ENCODE measurements around the gene ZNF407.

ZNF407 gene

DNA sequence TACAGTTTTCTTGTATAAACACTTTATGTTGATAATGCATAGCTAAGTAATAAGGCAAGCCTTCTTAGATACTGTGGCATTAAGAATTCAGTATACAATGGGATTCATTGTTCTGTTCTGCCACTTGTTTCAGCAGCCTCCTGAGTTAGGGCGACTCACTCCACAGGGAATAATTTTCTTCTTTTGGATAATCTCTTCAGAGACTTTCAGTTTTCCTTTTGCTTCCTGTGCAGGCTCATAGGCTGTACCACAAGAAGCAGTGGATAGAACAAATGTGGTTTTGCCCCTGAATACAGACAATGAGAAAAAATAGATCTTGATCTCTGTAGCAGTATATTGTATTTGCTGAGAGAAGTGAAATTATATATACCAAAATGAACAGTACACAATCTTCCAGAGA, 298.0 kb downstream of the ZNF407 start:
- Histone ChIP-seq H3K9me3 (ENCODE audit: insufficient read depth, low read length) (no peaks in the 10 kb centered on the region), H3K9ac (ENCODE audit: insufficient read length, low read depth) (no peak overlapping the region), H3K4me1 (ENCODE audit: insufficient read depth, insufficient read length) (no peaks in the 10 kb centered on the region), H3K36me3 (ENCODE audit: insufficient read depth, insufficient read length, low read length) (no peaks in the 10 kb centered on the region), H3K4me3 (ENCODE audit: insufficient read length, low read depth) (no peak overlapping the region), H3K27me3 (ENCODE audit: insufficient read depth, insufficient read length) (no peaks in the 10 kb centered on the region)
- TF ChIP-seq YY1 (IDR thresholded peaks at IDR 0.05; ENCODE audit: insufficient read depth, insufficient read length): no peak
- no peak for TF ChIP-seq ZNF274 (IDR thresholded peaks at IDR 0.05; ENCODE audit: low read depth, low read length)
- TF ChIP-seq SUZ12 (IDR thresholded peaks at IDR 0.05; ENCODE audit: extremely low read depth, insufficient read depth, insufficient read length): no peak
- DNase-seq (ENCODE audit: low read depth, low spot score): no peak

DNA sequence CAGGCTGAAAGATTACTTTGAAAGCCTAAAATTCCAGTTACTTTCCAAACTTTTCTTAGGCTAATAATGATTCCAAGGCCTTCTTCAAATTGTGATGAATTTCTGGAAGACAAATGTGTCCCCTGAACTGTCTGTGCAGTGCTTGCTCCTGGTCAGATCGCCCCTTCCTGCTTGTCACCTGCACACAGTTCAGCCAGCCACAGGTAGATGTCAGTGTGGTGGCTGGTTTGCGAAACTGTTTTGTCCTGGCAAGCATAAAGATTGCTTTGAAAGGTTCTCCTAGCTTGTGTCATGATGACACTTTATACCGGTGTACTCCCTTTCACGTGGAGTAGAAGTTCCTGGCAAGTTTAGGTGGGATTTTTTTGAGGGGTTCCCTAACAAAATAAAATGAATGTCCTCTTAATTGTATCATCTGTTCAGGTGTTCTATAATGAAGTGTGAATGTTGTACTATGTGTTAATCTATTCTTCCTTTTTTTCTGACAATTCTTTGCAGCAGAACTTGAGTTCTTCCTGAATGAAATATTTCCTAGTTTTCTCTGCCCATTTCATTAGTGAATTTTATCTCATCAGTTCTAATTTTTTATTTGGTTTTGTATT, 298.8 kb downstream of the ZNF407 start:
- Histone ChIP-seq H3K27me3 (ENCODE audit: insufficient read depth, insufficient read length) (no peaks in the 10 kb centered on the region), H3K36me3 (ENCODE audit: insufficient read depth, insufficient read length, low read length) (no peaks in the 10 kb centered on the region), H3K9me3 (ENCODE audit: insufficient read depth, low read length) (no peaks in the 10 kb centered on the region), H3K4me1 (ENCODE audit: insufficient read depth, insufficient read length) (no peaks in the 10 kb centered on the region), H3K9ac (ENCODE audit: insufficient read length, low read depth) (no peak overlapping the region), H3K4me3 (ENCODE audit: insufficient read length, low read depth) (no peak overlapping the region)
- DNase-seq (ENCODE audit: low read depth, low spot score): peak; percentile 16
- TF ChIP-seq YY1 (IDR thresholded peaks at IDR 0.05; ENCODE audit: insufficient read depth, insufficient read length) (no peak), SUZ12 (IDR thresholded peaks at IDR 0.05; ENCODE audit: extremely low read depth, insufficient read depth, insufficient read length) (no peak), ZNF274 (IDR thresholded peaks at IDR 0.05; ENCODE audit: low read depth, low read length) (no peak)

DNA sequence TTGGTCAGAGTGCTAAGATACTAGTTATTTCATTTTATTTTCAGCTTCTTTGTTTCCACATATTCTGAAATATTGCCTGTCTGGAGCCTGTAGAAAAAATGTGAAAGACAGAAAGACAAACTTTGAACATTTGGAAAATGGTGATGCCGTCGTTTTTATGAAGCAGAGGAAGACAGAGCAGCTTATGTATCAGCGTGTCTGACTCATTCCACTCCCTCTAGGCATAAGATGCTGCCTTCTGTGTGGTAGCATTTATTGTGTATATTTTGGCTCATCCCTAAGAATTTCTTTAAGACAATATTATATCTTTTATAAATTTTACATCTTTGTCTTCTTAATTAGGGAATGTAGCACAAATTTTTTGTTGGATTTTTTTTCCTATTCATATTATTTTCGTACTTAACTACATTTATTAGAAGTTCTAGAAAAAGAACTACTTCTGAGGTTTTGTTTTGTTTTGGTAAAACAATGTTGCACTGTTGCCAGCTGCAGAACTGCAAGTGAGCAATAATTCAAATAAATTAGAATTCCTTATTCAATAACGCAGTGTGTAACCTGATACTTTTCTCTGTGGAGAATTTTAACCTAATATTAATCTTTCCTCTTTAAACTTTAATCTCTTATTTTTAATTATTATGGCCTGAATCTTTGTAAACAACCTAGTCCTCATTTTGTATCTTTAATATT, 300.4 kb downstream of the ZNF407 start:
- Histone ChIP-seq H3K4me3 (ENCODE audit: insufficient read length, low read depth) (no peak overlapping the region), H3K27me3 (ENCODE audit: insufficient read depth, insufficient read length) (no peaks in the 10 kb centered on the region)
- DNase-seq (ENCODE audit: low read depth, low spot score): no peak

DNA sequence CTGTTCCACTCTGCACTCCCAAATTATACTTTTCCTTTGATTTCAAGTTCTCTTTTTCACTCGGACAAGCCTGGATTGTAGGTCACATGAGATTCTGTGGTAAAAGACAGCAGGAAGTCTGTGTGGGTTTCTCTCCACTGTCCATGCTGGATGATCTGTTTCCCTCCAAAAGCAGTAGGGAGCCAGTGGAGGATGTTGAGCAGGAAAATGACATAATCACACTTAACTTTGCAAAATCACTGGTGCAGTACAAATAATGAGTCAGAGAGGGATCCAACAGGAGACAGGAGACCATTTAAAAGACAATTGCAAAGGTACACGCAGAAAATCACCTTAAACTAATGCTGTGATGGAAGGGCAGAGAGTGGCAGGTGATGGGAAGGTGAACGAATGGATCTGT, 301.3 kb downstream of the ZNF407 start:
- Histone ChIP-seq H3K9me3 (ENCODE audit: insufficient read depth, low read length) (no peaks in the 10 kb centered on the region), H3K4me1 (ENCODE audit: insufficient read depth, insufficient read length) (no peaks in the 10 kb centered on the region), H3K27me3 (ENCODE audit: insufficient read depth, insufficient read length) (no peaks in the 10 kb centered on the region), H3K9ac (ENCODE audit: insufficient read length, low read depth) (no peak overlapping the region), H3K4me3 (ENCODE audit: insufficient read length, low read depth) (no peak overlapping the region), H3K36me3 (ENCODE audit: insufficient read depth, insufficient read length, low read length) (no peaks in the 10 kb centered on the region)
- TF ChIP-seq YY1 (IDR thresholded peaks at IDR 0.05; ENCODE audit: insufficient read depth, insufficient read length) (no peak), SUZ12 (IDR thresholded peaks at IDR 0.05; ENCODE audit: extremely low read depth, insufficient read depth, insufficient read length) (no peak), ZNF274 (IDR thresholded peaks at IDR 0.05; ENCODE audit: low read depth, low read length) (no peak)
- no peak for DNase-seq (ENCODE audit: low read depth, low spot score)

More for the DNA sequence above, 300.4 kb downstream of the ZNF407 start:
- no peaks in the 10 kb centered on the region for H3K9me3 ChIP-seq (ENCODE audit: insufficient read depth, low read length)
- H3K4me1 ChIP-seq (ENCODE audit: insufficient read depth, insufficient read length): no peaks in the 10 kb centered on the region
- H3K36me3 ChIP-seq (ENCODE audit: insufficient read depth, insufficient read length, low read length): no peaks in the 10 kb centered on the region
- H3K9ac ChIP-seq (ENCODE audit: insufficient read length, low read depth): no peak overlapping the region
- TF ChIP-seq SUZ12 (IDR thresholded peaks at IDR 0.05; ENCODE audit: extremely low read depth, insufficient read depth, insufficient read length): no peak
- no peak for TF ChIP-seq YY1 (IDR thresholded peaks at IDR 0.05; ENCODE audit: insufficient read depth, insufficient read length)
- TF ChIP-seq ZNF274 (IDR thresholded peaks at IDR 0.05; ENCODE audit: low read depth, low read length): no peak

DNA sequence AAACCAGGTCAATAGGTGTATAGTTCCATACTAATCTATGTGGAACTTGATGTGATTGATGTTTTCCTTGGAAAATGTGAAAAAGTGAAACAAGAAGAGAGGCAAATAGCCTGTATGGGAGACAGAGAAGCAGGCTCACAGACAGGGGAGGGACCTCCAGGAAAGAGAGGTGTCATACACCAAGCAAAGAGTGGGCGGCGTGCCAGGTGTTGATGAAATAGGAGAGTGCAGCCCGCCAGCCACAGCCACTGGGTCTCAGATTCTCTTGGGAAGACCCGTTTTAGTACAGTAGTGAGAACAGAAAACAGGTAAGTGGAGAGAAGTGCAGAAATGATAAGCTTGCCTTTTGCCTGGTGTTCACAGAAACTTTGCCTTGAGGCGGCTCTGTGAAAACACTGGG, 301.9 kb downstream of the ZNF407 start:
- no peak overlapping the region for H3K9ac ChIP-seq (ENCODE audit: insufficient read length, low read depth)
- H3K36me3 ChIP-seq (ENCODE audit: insufficient read depth, insufficient read length, low read length): no peaks in the 10 kb centered on the region
- H3K4me1 ChIP-seq (ENCODE audit: insufficient read depth, insufficient read length): no peaks in the 10 kb centered on the region
- H3K4me3 ChIP-seq (ENCODE audit: insufficient read length, low read depth): no peak overlapping the region
- H3K9me3 ChIP-seq (ENCODE audit: insufficient read depth, low read length): no peaks in the 10 kb centered on the region
- TF ChIP-seq SUZ12 (IDR thresholded peaks at IDR 0.05; ENCODE audit: extremely low read depth, insufficient read depth, insufficient read length) (no peak), YY1 (IDR thresholded peaks at IDR 0.05; ENCODE audit: insufficient read depth, insufficient read length) (no peak), ZNF274 (IDR thresholded peaks at IDR 0.05; ENCODE audit: low read depth, low read length) (no peak)
- no peak for DNase-seq (ENCODE audit: low read depth, low spot score)
- H3K27me3 ChIP-seq (ENCODE audit: insufficient read depth, insufficient read length): no peaks in the 10 kb centered on the region

DNA sequence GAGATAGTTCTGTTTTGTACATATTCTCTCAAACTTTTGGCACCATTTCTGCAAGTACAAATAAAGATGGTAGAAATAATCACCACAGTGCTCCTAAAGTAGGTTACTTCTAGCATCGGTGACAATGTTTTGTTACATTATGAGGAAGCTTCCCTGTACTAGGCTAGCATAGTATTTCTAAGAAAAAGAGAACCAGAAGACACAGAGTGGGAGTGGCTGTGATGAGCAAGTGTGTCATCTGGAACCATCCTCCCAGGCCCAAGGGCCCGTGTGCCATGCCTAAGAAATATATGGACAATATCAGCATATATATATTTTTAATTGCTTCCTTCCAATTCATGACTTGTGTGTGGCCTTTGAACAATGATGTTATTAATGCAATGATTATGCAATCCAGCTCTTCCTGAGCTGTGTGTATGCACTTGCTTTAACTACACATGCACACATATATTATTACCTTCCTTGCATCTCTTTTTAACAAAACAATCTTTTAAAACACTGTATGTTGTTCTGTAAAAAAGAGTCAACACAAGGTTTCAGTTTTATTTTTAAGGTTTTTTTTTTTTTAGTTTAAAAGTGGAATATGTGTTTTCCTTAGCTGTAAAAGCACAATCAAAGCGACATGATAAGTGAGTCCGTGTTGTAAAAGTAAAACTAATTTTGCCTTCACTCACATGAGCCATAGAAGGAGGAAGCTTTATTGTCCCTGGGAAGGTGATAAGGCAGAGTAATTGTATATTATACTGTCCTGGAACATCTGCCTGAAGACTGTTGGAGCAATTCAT, 303.9 kb downstream of the ZNF407 start:
- no peak for DNase-seq (ENCODE audit: low read depth, low spot score)

DNA sequence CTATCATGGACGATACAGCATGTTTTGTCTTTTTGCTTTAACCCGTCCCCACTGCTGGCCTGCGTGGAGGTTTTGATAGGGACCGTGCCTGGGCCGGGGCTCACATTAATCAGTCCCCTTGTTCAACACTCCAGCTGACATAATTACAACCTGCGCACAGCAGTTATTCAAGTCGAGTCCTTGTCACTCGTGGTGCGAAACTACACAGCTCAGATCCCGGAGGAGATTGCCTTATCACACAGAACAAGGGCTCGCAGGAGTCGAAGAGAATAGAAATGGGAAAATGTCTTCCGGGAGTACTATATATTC, 304.4 kb downstream of the ZNF407 start:
- no peak for DNase-seq (ENCODE audit: low read depth, low spot score)
- no peaks in the 10 kb centered on the region for H3K9me3 ChIP-seq (ENCODE audit: insufficient read depth, low read length)
- no peak overlapping the region for H3K9ac ChIP-seq (ENCODE audit: insufficient read length, low read depth)
- no peaks in the 10 kb centered on the region for H3K36me3 ChIP-seq (ENCODE audit: insufficient read depth, insufficient read length, low read length)
- no peaks in the 10 kb centered on the region for H3K4me1 ChIP-seq (ENCODE audit: insufficient read depth, insufficient read length)
- TF ChIP-seq YY1 (IDR thresholded peaks at IDR 0.05; ENCODE audit: insufficient read depth, insufficient read length) (no peak), ZNF274 (IDR thresholded peaks at IDR 0.05; ENCODE audit: low read depth, low read length) (no peak), SUZ12 (IDR thresholded peaks at IDR 0.05; ENCODE audit: extremely low read depth, insufficient read depth, insufficient read length) (no peak)
- H3K27me3 ChIP-seq (ENCODE audit: insufficient read depth, insufficient read length): no peaks in the 10 kb centered on the region
- no peak overlapping the region for H3K4me3 ChIP-seq (ENCODE audit: insufficient read length, low read depth)

More for the DNA sequence above, 303.9 kb downstream of the ZNF407 start:
- H3K4me1 ChIP-seq (ENCODE audit: insufficient read depth, insufficient read length): no peaks in the 10 kb centered on the region
- H3K27me3 ChIP-seq (ENCODE audit: insufficient read depth, insufficient read length): no peaks in the 10 kb centered on the region
- H3K9me3 ChIP-seq (ENCODE audit: insufficient read depth, low read length): no peaks in the 10 kb centered on the region
- H3K36me3 ChIP-seq (ENCODE audit: insufficient read depth, insufficient read length, low read length): no peaks in the 10 kb centered on the region
- no peak overlapping the region for H3K9ac ChIP-seq (ENCODE audit: insufficient read length, low read depth)
- TF ChIP-seq SUZ12 (IDR thresholded peaks at IDR 0.05; ENCODE audit: extremely low read depth, insufficient read depth, insufficient read length): no peak
- H3K4me3 ChIP-seq (ENCODE audit: insufficient read length, low read depth): no peak overlapping the region

All from NT2/D1 (cell line).